Stimulated activated CD8-positive, alpha-beta memory T cell treated with anti-CD3 and anti-CD28 coated beads, Interleukin-7, amount 100 ng/mL, for 24 hours (primary cell): ENCODE measurements around the gene ACKR1.

ENCODE experiments used
- DNase-seq: peaks from one replicate; pipeline ENCODE4 v3.0.0-alpha.2; 2020; ENCODE audit warnings: low read depth

ACKR1 gene, protein sequence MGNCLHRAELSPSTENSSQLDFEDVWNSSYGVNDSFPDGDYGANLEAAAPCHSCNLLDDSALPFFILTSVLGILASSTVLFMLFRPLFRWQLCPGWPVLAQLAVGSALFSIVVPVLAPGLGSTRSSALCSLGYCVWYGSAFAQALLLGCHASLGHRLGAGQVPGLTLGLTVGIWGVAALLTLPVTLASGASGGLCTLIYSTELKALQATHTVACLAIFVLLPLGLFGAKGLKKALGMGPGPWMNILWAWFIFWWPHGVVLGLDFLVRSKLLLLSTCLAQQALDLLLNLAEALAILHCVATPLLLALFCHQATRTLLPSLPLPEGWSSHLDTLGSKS

DNA sequence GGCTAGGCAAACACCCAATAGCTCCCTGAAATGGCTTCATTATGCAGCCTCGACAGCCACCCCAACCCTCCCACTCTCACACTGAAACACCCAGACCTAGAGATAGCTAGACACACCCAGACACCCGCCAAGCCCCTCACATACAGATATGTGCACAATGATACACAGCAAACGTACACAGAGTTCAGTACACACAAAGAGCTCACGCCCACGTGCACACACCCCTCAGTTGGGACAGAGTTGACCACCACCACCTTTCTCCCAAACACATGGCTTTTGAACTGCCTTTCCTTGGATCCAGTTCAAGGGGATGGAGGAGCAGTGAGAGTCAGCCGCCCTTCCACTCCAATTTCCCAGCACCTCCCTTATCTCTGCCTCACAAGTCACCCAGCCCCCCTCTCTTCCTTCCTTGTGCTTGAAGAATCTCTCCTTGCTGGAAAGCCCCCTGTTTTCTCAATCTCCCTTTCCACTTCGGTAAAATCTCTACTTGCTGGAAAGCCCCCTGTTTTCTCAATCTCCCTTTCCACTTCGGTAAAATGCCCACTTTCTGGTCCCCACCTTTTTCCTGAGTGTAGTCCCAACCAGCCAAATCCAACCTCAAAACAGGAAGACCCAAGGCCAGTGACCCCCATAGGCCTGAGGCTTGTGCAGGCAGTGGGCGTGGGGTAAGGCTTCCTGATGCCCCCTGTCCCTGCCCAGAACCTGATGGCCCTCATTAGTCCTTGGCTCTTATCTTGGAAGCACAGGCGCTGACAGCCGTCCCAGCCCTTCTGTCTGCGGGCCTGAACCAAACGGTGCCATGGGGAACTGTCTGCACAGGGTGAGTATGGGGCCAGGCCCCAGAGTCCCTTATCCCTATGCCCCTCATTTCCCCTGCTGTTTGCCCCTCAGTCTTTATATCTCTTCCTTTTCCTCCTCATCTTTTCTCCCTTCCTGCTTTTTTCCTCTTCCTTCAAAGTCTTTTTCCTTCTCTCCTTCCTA lies at the start of gene ACKR1:
ACKR1 (plus strand) TSS at position 715 of the 981 bp plus-strand sequence; CDS start at position 800, 85 bp downstream.
- no peak for DNase-seq

DNA sequence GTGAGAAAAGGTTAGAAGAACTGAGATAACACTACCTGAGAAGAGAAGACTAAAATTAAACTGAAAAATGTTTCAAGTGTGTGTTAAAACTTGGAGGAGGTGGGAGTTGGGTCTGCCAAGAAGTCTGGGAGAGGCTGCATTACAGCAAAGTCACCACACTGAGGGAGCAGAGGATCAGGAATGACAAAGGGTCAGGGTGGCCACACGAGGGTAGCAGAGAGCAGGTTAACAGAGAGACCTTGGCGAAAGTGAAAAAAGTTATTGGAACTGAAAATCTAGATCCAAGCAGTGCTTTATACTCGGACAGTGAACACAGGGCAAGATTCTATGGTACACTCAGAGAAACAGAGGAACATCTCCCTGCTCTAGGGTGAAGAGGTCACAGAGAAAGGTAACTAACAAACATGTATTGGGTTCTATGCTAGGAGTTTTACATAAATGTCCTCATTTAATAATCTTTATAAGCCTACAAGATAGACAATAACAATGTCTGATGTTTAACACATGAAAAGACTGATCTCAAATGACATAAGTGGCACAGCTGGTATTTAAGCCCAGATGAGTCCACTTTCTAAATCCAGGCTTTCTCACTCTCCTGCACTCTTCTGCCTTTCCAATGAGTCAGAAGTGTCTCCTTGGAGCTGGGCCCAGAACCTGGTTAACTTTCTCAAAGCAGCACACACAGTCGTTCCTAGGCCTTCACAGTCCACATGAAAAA lies 43.5 kb upstream of the ACKR1 start:
- DNase-seq: peak; percentile 33

DNA sequence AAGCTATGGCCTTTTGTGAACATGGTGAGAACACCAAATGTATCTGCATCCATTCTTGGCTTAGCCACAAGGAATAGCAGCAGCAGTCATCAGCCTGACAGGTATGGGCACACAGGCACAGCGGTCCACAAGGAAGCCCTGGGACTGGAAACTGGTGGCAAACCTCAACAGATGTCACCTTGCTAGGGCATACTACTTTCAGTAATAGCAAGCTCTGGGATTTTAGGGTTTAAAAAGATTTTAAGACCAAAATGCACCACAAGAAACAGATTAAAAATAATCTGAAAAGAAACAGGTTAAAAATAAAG lies 43.0 kb upstream of the ACKR1 start:
- no peak for DNase-seq

DNA sequence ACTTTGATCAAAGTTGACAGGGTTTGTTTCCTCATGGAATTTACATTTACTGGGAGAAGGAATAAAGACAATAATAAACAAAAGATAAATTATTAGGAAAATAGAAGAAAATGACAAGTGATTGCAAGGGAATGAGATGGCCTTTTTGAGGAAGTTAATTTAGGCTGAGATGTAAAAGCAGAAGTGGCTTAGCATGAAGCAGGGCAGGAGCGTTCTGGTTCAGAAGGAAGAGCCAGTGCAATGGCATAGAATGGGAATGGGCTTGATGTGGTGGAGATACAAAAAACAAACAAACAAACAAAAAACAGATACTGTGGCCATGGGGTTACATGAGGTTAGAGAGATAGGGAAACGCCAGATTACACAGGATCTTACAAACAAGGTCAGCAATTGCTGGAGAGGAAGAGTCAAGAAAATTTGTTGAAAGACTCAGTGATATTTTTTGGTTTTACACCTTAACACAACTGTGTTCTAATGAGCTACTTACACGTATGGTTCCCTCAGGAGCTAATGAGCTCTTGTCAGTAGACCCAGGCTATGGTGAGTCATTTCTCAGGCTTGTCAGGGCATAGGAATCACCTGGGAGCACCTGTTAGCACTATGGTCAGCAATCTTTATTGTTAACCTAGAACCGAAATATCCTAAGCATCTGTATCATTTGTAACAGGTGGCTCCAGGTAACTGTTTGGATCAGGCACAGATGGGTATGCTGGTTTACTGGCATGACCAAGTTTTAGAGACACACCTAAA lies 42.0 kb upstream of the ACKR1 start:
- no peak for DNase-seq

DNA sequence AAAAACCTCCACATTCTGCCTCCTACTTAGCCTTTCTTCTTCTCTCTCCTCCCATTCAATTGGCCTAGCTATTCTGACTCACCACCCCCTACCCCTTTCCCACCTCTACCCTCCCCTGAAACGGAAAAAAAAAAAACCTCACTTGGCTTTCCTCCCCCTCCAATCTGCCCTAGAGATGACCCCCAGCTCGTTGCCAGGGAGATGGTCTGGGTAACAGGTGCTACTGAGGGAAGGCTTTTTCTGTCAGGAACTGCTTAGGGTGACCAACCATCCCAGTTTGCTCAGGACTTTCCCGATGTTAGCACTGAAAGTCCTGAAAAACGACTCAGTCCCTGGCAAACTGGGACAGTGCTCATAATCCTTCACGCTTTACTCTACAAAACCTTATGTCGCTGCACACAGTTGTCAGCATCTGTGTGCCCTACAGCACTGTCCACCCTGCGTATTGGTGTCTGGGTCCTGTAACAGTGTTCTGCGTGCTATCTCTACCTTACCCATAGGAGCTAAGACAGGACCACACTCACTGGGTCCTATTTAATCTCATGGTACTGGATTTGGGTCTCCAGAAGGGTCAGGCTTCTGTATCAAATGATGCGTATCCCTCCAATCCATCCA lies 41.0 kb upstream of the ACKR1 start:
- DNase-seq: no peak

DNA sequence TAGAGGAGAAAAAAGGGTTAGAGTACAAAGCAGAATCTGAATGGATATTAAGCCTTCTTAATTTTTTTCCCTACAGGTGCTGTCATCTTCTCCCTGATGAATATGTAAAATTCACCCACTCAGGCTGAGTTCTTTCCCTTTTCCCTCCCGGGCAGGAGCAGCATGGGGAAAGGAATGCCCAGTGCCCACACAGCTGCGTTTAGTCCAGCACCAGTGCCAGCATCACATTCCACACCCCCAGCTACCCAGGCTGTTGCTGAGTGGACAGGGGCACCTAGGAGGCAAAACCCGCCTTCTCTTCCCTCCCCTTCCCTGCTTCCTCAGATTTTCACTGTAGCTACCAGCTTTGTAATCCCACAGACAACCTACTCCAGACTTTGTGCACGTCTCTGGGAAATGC lies 36.6 kb upstream of the ACKR1 start:
- DNase-seq: no peak

DNA sequence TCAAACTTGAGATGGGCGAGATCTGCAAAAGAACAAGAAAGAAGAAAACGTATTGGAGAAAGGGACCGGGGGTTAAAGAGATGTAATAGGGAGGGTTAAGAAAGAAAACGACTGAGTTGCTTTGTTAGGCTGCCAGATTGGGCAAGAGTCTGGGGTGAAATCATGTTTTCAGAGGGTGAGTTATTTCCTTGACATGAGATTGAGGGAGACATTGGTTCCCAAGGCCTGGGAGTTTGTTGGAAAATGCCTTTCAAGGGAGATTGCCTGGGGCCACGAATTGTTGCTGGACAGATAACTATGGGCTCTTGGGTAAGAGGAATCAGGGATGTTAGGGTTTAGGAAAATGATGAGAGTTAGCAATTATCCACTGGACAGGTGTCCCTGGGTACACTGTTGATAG lies 34.0 kb upstream of the ACKR1 start:
- DNase-seq: no peak

DNA sequence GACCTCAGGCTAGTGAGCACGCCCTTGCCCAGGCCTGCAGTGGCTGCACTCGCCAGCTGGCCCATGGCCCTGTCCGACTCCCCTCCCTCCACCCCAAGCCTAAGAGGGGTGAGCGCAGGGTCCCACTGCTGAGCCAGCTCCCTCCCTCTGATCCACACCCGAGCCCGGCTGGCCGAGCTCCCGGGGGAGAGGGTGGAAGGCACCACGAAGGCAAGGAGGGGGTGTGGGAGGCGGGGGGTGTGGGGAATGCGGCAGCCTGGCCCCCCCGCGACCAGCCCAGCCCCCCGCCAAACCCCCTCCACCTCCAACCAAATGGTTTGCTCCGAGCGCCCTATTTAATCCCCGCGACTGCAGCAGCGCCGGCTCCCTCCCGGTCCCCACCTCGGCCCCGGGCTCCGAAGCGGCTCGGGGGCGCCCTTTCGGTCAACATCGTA lies 33.4 kb upstream of the ACKR1 start, which contains the start of gene CADM3:
CADM3 (plus strand) TSS at position 362 of the 434 bp plus-strand sequence. CDS start 151 bp downstream, outside the sequence.
- DNase-seq: no peak

DNA sequence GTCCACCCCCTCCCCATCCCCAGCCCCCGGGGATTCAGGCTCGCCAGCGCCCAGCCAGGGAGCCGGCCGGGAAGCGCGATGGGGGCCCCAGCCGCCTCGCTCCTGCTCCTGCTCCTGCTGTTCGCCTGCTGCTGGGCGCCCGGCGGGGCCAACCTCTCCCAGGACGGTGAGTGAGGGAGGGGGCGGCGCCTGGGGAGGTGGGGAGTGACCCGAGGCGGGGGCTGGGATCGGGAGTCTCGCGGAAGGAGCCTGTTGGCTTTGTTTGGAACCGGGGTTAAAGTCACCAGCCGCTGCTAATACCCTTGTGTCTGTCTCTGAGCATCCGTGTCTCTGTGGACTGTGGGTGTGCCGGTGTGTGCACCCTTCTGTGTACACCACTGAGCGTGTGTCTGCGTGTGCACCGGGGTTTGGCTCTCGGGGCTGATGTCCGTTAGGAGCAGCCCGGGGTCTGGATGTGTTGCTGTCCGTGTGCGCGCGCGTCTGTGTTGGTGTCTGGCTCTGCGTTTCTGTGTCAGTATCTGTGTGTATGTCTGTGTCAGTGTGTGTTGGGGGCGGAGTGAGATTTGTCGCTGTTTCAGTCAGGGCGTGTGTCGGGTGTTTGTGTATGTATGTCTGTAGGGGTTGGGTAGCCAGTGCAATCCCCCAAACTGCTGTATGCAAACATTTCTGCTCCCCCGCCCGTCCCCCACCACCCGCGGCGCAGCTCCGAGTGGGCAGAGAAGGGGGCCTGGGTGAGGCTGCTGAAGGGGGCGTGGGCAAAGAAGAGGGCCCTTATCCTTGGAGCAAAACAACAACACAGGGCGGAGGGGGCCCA lies 32.8 kb upstream of the ACKR1 start:
- no peak for DNase-seq

DNA sequence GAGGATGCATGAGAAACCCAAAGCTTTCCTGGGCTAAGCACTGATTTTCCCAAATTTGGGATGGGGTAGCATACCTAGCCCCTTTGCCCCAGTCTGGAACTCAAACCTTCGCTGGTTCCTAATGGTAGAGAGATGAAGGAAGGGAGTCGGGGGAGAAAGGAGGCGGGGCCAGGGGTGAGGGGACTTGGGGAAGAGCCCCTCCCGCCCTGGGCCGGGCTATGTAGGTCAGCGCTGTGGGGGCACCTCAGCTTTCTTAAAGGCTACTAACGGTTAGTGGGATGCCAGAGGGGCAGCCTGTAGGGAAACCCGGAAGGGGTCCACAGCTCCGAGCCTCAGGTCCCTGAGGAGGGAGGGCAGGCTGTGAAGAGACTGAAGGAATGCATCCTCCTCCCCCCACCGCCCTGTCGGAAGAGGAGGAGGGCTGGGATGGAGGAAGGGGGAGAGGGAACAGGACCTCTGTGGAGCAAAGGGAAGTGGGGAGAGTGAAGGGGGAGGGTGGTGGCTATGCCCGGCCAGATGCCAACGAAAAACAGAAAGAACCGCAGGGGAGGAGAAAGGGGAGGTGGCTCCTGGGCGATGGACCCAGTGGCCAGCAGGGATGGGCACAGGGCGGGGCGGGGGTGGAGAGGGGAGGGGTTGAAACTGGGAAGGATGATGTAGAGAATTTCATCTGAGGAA lies 31.9 kb upstream of the ACKR1 start:
- DNase-seq: no peak

DNA sequence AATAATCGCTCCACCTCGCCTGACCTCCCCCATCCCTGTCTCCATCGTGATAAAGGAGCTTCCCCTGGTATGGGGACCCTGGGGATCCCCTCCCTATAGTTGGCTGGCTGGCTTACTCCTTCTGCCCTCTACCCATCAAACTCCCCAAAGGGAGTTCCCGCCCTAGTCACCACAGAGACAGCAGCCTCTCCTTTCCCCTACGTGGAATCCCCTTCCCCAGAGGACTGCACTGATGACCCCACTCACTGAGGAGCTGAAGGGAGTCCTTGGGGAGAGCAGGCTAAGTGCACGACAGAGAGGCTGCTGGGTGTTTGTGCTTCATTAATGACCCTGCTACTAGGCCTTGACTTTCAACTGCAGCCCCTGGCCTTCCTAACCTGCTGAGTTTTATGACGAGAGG lies 31.4 kb upstream of the ACKR1 start:
- no peak for DNase-seq

DNA sequence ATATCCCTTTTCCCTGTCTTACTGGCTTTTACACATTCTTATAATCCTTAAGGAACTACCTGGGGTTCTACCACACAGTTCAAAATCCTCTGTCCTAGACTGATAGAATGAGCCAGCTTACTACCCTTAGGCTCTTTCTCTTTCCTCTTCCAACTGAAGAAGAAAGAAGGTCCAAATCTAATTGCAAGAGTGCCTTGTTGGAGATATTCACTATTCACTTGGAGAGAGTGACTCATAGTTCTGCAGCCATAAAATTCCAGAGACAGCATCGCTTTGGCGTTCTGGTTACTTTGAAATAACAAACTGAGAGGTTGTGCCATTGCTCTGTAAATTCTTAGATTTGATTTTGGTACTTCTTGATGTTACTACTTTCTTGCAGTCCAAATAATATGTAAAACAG lies 29.1 kb upstream of the ACKR1 start:
- no peak for DNase-seq

DNA sequence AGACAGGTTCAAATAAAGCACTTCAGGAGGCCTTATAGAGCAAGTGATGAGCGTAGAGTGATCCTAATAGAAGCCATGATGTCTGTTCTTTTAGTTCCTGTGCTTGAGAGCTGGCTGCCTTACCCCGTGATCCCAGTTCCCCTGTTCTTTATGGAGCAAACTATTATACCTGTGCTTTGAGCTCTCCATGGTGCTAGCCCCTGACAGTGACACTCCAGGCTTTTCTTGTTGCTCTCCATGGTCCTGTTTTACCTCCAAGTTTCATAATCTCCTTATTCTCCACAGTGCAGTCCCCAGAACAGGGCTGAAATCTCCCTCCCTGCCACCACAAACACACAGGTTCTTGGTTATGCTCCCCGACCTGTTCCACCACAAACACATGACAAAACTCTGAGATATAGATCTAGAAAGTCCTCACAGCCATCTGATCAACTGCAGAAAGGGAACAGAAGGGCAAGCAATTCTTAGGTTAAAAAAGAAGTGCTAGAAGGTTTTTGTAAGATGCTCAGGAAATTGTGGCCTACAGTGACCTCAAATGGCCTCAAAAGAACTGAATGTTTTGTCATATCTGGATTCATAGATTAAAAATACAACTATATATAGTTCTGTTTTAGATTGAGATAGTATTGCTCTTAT lies 27.3 kb upstream of the ACKR1 start:
- no peak for DNase-seq

DNA sequence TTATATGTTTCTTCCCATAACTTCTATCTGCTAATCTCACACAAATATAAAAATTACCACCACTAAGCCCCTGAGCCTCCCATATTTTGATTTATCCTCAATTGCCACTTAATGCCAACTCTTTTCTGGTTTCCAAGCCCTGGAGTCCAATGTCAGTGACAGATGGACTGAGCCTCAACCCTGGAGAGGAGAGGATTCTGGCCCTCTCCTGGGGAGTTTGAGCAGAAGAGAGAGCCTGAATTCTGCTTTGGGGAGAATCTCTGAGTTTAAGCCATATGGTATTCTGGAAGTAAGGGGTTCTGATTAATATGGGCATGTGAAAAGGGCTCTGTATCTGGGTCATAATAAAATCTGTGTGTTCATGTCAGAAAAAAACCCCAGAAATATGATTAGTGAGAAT lies 24.8 kb upstream of the ACKR1 start:
- DNase-seq: no peak

DNA sequence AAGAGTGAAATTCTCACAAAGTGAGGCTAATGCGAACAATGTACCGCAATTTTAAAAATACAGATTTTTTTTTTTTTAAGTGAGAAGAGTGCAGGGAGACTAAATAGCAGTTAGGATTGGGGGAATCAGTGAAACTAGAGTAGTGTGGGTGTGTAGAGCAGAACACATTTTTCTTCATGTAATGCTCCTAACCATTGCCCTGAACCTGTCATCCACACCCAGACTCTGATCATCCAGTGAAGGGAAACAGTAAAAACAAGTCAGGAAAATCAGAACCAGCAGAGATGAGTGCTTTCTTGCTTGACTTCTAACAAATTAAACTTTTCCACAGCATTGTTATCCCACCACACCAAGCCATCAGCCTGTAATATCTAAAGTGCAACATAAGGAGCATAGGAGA lies 24.2 kb upstream of the ACKR1 start:
- DNase-seq: no peak

DNA sequence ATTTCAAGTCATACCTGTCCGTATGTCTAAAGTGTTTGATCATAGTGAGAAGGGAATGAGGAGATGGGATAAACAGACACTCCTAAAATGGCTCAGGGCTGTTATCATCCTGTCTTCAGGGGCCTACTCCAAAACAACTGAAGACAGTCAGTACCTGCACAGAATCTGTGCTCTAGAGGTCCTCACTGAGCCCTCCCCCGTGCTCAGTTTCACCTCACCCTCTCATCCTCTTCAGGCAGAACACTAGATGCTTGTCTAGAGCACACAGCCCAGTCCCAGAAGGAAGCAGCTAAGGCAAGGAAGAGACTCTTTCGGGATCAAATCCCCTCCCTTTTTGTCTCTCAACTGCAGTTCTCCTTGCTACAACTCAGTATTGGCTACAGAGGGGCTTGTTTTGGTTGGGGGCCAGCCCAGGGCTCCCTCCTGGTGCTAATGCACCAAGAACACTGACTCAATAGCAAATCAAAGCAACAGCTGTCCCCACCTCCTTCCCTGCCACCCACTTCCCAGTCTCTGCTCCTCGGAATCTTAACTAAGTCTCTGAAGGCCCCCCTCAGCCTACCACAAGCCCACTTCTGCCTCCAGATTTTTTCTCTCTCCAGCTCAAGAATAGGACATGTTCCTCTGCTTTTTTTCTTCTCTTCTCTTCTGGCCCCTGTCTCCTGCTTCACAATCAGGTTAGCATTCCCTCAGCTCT lies 23.2 kb upstream of the ACKR1 start:
- no peak for DNase-seq

DNA sequence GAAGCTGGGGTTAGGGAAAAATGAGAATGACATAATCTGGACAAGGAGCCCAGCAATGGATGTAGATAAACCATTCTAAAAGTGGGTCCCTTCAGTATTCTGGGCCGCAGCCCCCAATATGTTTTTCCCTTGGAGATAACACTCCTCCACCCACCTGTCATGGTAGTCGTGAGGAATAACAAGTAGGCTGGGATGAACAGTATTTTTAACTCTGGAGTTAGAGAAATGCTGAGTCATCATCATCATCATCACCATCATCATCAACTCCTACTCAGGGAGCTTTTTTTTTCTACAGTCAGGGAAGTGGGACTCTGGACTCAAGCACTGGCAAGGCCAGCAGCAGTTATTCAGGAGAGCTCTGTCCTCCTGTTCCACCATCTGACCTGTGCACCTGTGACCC lies 20.5 kb upstream of the ACKR1 start:
- DNase-seq: no peak

DNA sequence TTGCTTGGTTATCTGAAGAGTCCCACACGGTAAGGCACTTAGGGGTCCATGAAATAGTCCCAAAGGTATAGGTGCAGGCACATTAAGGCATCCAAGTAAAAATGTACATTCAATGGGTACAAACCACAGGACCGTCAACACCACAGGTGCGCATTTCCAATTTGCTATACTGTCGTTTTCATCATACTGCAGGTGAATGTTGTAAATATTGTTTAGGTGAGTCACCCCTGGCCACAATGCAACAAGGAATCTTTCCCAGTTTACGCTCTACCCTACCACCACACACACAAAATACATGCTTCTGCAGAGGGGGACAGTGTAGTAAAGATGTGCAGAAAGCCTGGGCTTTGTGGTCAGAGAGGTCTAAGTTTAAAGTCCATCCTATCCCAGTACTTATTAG lies 19.6 kb upstream of the ACKR1 start:
- DNase-seq: no peak

DNA sequence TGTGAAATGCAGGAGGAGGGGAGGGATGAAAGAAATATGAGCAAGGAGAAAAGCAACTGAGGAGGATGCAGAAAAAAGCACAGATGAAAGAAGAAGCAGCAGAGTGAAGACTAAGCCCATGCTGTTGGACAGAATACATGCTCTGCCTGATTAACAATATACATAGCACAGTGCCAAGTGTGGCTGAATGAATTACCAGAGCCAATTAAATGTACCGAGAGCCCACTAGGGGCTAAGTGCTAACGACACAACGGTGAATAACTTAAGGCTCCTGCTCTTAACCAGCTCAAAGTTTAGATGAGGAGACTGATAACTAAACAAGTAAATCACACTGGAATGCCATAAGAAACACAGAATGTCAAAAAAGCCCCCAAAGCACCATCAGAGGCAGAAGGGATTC lies 17.6 kb upstream of the ACKR1 start:
- no peak for DNase-seq
